ENCODE measurements around the gene LANCL3.
A peak's percentile ranks its signal among the peaks of the same experiment; 100 is the strongest.
"Not testable (repeated sequence)": the region's sequence is repeated elsewhere in the genome, so short reads cannot be mapped to it uniquely, and the experiment has no call there.

Gene LANCL3

DNA sequence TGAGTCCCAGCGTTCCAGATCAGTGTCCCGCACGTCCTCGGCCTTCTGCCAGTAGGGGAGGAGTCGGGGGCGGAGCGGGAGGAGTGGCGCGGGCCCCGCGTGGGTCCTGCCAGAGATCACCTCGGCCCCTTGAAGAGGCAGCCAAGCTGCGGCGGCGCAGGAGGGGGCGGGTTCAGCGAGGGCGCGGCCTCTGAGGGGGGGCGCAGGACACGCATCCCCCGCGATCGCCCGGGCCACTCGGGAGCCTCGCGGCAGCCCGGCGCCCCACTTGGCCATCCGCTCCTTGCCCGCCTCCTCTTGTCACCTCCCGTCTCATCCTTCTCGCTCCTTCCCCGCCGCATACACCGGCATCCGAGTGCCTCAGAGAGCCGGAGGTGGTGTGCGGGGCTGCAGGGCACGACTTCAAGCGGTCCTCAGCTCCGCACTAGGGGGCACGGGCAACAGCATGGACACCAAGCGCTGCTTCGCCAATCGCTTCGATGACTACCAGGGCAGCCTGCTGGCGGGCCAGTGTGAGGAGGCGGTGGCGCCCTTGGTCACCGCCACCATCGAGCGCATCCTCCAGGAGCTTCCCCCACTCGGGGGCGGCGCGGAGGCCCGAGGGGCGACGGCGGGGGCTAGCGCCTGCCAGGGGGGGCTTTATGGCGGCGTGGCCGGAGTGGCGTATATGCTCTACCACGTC, at the start of gene LANCL3:
LANCL3 (plus strand) TSS at position 236 of the 682 bp plus-strand sequence; CDS start at position 446, 210 bp downstream.
- DNase-seq (ENCODE audit: low read depth in 2 of 2), result not testable (repeated sequence)

- not testable (repeated sequence) for DNase-seq (ENCODE audit: low read depth in 2 of 2)
Measured at GRCh38 chrX:37523673-37524072, 47.8 kb upstream of the LANCL3 start.

DNA sequence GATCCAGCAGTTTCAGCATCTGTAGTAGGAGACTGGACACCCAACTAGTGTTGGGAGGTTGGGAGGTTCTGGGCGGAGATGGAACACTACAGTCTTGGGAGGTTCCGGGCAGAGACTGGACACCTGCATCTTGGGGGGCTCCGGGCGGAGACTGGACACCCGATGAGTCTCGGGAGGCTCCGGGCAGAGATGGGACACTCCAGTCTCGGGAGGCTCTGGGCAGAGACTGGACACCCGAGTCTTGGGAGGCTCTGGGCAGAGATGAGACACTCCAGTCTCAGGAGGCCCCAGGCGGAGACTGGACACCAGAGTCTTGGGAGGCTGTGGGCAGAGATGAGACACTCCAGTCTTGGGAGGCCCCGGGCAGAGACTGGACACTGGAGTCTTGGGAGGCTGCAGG, 29.5 kb upstream of the LANCL3 start:
- no peak for DNase-seq (ENCODE audit: low read depth in 2 of 2)

- no peak for DNase-seq (ENCODE audit: low read depth in 2 of 2)
Measured at GRCh38 chrX:37542791-37543190, 28.7 kb upstream of the LANCL3 start.

DNA sequence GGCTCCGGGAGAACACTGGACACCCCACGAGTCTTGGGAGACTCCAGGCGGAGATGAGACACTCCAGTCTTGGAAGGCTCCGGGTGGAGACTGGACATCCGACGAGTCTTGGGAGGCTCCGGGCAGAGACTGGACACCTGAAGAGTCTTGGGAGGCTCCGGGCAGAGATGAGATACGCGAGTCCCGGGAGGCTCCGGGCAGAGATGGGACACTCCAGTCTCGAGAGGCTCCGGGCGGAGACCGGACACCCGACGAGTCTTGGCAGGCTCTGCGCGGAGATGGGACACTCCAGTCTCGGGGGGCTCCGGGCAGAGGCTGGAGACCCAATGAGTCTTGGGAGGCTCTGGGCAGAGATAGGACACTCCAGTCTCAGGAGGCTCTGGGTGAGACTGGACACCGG, 28.1 kb upstream of the LANCL3 start:
- no peak for DNase-seq (ENCODE audit: low read depth in 2 of 2)

- DNase-seq (ENCODE audit: low read depth in 2 of 2), result not testable (repeated sequence)
Measured at GRCh38 chrX:37544531-37544930, 26.9 kb upstream of the LANCL3 start.

DNA sequence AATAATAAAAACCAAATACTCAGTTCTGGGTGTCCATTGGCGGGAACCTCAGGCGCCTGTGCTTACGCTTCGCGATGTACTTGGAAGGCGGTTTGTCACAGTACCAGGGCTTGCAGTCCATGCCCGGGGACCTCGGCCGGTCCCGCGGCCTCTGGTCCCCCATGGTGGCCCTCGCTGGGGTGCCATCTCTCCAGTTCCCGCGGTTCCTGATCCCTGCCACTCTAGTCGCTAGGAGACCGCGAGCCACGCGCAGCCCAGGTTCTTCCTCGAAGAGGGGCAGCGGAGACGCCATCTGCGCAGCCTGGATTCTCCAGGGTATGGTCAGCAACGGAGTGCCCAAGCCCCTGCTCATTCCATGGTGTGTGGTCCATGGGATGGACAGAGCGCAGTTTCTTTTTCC, 26.4 kb upstream of the LANCL3 start:
- no peak for DNase-seq (ENCODE audit: low read depth in 2 of 2)

GRCh38 chrX:37549619-37550018, 21.8 kb upstream of the LANCL3 start:
- DNase-seq (ENCODE audit: low read depth in 2 of 2), result not testable (repeated sequence)

DNA sequence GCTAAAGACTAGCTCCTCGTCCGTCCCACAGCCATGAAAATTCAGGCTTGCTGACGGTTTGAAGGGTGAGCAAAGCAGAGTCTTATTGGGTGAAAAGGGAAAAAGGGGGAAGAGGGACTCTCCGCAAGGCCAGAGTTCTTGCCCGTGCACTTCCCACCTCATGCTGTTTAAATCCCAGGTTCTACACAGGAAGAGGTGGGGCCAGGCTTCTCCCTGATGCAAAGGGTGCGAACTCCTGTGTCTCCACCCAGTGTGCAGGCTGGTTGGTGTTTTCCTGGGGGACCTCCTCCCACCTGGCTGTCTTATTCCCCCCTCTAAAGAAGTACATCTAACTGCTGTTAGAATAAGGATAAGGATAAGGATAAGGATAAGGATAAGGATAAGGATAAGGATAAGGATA, 18.0 kb upstream of the LANCL3 start:
- DNase-seq (ENCODE audit: low read depth in 2 of 2), result no peak

DNA sequence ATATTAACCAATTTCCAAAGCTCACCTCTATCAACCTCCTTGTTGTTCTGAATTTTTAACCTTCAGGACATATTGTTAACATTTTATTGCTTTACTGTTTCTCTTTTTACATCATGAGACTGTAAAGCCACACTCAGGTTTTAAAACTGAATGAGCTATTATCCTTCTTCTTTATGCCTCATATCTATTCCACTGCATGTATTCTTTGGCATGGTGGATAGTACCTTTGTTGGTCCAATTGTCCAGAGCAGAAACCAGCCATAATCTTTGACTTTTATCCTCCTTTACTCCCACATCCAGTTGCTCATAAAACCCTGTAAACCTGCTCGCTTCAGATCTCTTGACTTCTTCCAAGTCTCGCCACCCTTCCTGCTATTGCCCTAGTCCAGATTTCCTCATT, 6.2 kb upstream of the LANCL3 start:
- DNase-seq (ENCODE audit: low read depth in 2 of 2), result not testable (repeated sequence)

DNA sequence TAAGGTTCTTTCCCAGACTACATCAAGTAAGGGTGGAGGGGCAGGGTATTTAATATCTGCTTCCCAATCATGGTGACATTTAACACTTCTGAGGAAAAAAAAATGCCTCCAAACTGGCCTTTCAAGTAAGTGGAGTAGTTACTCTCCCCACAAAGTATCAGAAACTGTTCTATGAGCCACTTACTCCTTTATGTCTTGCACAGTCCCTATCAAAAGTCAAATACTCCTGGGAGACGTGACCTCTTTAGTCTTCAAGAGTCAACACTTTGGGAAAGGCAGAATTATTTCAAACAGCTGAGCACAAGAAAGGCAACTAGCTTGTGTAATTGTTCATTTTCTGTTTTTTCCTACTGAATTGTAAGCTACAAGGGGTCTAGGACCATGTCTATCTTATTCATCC, 1.1 kb upstream of the LANCL3 start:
- DNase-seq (ENCODE audit: low read depth in 2 of 2), result not testable (repeated sequence)

DNA sequence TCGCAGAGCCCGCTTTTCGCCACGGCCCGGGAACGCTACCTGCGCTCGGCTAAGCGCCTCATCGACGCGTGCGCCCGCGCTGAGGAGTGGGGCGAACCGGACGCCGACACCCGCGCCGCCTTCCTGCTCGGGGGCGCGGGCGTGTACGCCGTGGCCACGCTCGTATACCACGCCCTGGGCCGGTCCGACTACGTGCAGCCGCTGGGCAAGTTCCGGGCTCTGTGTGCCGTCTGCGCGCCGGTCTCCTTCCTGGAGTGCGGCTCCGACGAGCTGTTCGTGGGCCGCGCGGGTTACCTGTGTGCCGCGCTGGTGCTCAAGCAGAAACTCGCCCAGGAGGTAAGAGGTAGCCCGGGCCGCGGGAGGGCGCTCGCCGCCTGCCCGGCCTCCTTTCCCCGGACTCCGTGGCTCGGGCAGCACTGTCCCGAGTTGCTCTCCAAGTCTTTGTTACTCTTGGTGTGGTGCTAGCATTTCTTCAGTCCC, 687 bp downstream of the LANCL3 start:
- DNase-seq (ENCODE audit: low read depth in 2 of 2), result peak in 1 of 2 donors; percentile 5

DNA sequence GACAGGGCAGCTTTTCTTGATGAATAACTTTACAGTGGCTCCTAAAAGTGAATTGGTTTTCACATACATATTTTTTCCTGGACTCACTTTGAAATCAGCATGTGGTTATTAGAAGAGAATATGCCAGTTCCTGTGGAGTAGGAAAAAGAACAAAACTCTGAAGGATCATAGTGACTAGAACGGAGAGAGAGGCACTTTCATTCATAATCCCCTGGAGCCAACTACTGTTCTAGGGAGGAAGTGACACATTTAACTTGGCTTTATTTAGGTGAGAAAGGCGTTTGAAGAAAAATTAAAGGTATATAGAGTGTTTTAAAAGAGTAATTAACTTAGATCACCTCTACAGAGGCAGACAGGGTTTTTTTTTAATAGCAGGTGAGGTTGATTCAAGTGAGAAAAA, 1.7 kb downstream of the LANCL3 start:
- DNase-seq (ENCODE audit: low read depth in 2 of 2), result not testable (repeated sequence)

GRCh38 chrX:37578045-37578444, 6.6 kb downstream of the LANCL3 start:
- DNase-seq (ENCODE audit: low read depth in 2 of 2), result no peak

DNA sequence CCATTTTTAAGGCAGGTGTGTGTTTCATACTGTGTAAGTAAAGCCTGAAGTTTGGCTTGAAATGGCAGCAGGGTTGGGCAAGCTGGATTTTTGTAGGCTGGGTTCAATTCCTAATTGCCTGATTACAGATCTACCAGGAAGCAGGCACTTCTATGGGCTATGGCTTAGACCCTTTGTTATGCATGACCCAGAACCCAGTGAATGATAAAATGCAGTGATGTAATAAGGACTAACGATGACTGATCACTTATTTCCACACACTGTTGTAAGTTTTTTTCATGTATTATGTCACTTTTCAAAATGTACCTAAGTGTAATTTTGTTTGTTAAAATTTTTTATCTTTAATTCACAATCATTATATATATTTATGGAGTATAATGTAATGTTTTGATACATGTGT, 8.6 kb downstream of the LANCL3 start:
- no peak for DNase-seq (ENCODE audit: low read depth in 2 of 2)

DNA sequence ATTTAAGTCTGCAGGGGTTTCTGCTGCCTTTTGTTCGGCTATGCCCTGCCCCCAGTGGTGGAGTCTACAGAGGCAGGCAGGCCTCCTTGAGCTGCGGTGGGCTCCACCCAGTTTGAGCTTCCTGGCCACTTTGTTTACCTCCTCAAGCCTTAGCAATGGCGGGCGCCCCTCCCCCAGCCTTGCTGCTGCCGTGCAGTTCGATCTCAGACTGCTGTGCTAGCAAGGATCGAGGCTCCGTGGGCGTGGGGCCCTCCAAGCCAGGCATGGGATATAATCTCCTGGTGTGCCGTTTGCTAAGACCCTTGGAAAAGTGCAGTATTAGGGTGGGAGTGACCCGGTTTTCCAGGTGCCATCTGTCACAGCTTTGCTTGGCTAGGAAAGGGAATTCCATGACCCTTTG, 15.9 kb downstream of the LANCL3 start:
- not testable (repeated sequence) for DNase-seq (ENCODE audit: low read depth in 2 of 2)

- no peak for DNase-seq (ENCODE audit: low read depth in 2 of 2)
Measured at GRCh38 chrX:37590047-37590446, 18.6 kb downstream of the LANCL3 start.

- no peak for DNase-seq (ENCODE audit: low read depth in 2 of 2)
Measured at GRCh38 chrX:37594755-37595382, 23.4 kb downstream of the LANCL3 start.

GRCh38 chrX:37599729-37600128, 28.3 kb downstream of the LANCL3 start:
- DNase-seq (ENCODE audit: low read depth in 2 of 2), result no peak

- no peak for DNase-seq (ENCODE audit: low read depth in 2 of 2)
Measured at GRCh38 chrX:37603938-37604409, 32.5 kb downstream of the LANCL3 start.

DNA sequence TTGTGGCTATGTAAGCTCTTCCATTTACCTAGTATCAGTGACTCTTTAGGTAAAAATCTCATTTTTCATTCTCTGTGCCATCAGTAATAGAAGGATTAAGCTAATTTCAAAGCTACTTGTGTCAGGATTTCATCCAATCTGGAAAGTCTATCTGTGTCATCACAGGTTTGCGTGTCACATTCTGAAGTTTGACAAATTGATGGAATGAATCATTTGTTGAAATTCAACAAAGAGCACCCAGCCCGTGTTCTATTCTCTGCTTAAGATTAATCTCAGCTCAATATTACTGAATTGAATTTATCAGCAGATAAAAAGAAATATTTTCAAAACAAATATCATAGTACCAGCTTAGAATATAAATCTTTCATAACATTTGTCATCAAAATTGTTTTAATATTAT, 35.8 kb downstream of the LANCL3 start:
- no peak for DNase-seq (ENCODE audit: low read depth in 2 of 2)

GRCh38 chrX:37608156-37608555, 36.7 kb downstream of the LANCL3 start:
- no peak for DNase-seq (ENCODE audit: low read depth in 2 of 2)

DNA sequence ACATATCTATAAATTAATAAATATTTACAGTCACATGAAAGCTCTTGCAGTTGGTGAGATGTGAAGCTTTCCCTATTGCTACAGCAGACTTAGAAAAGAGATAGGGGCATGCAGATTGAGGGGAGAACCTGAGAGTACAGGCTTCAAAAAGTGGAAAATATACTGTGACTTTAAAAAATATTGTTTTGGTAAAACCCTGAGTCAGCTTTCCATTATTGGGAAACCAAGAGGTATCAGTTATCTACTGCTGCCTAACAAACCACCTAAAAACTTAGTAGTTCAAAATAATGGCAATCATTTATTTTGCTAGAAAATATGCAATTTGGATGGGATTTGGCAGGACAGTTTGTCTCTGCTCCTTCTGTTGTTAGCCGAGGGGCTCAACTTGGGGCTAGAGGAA, 38.3 kb downstream of the LANCL3 start:
- no peak for DNase-seq (ENCODE audit: low read depth in 2 of 2)

Measured in stimulated activated CD8-positive, alpha-beta memory T cell treated with anti-CD3 and anti-CD28 coated beads, Interleukin-15, amount 100 ng/mL, for 48 hours (primary cell).